C4-2B (cell line): ENCODE measurements around the gene NCOA1.
"Not testable (repeated sequence)": the region's sequence is repeated elsewhere in the genome, so short reads cannot be mapped to it uniquely, and the experiment has no call there.

Source experiments
- ZFX ChIP-seq: fragments of 450-650 bp; IDR thresholded peaks from 2 replicates; pipeline ENCODE4 v1.6.1; 2017
- TF ChIP-seq, protein P1 (sequence below): fragments of 450-650 bp; conservative IDR thresholded peaks from 2 replicates; pipeline ENCODE4 v1.5.1; 2017; ENCODE audit warnings: mild to moderate bottlenecking

DNA sequence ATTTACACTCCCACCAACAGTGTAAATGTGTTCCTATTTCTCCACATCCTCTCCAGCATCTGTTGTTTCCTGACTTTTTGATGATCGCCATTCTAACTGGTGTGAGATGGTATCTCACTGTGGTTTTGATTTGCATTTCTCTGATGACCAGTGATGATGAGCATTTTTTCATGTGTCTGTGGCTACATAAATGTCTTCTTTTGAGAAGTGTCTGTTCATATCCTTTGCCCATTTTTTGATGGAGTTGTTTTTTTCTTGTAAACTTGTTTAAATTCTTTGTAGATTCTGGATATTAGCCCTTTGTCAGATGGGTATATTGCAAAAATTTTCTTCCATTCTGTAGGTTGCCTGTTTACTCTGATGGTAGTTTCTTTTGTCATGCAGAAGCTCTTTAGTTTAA is 41.0 kb downstream of the NCOA1 start:
- TF ChIP-seq, protein P1, sequence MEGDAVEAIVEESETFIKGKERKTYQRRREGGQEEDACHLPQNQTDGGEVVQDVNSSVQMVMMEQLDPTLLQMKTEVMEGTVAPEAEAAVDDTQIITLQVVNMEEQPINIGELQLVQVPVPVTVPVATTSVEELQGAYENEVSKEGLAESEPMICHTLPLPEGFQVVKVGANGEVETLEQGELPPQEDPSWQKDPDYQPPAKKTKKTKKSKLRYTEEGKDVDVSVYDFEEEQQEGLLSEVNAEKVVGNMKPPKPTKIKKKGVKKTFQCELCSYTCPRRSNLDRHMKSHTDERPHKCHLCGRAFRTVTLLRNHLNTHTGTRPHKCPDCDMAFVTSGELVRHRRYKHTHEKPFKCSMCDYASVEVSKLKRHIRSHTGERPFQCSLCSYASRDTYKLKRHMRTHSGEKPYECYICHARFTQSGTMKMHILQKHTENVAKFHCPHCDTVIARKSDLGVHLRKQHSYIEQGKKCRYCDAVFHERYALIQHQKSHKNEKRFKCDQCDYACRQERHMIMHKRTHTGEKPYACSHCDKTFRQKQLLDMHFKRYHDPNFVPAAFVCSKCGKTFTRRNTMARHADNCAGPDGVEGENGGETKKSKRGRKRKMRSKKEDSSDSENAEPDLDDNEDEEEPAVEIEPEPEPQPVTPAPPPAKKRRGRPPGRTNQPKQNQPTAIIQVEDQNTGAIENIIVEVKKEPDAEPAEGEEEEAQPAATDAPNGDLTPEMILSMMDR: not testable (repeated sequence)
- not testable (repeated sequence) for TF ChIP-seq ZFX
